Astrocyte (in vitro differentiated cells and primary cell): ENCODE results near the gene KIAA0753.

ENCODE experiments used
- CTCF ChIP-seq: IDR thresholded peaks from 2 replicates; pipeline ENCODE4 v1.5.1; 2011; ENCODE audit warnings: low read depth, mild to moderate bottlenecking, inconsistent platforms, low read length, moderate library complexity; ENCODE audit not compliant: insufficient read depth
- EZH2 ChIP-seq: IDR thresholded peaks from 2 replicates; pipeline ENCODE4 v1.6.1; 2012; ENCODE audit warnings: mild to moderate bottlenecking, low read length, inconsistent platforms; ENCODE audit not compliant: insufficient read depth

GRCh38 chr17:6682339-6682738 is 41.8 kb upstream of the KIAA0753 start:
- TF ChIP-seq CTCF (no peak), EZH2 (no peak)
